Activated naive CD4-positive, alpha-beta T cell treated with Interleukin-2 at 50 U/mL for 16 hours (primary cell): ENCODE results near the gene CCDC141.

ENCODE experiments used
- DNase-seq: peaks from one replicate; pipeline ENCODE4 v3.0.0-alpha.2; 2020

Gene CCDC141

DNA sequence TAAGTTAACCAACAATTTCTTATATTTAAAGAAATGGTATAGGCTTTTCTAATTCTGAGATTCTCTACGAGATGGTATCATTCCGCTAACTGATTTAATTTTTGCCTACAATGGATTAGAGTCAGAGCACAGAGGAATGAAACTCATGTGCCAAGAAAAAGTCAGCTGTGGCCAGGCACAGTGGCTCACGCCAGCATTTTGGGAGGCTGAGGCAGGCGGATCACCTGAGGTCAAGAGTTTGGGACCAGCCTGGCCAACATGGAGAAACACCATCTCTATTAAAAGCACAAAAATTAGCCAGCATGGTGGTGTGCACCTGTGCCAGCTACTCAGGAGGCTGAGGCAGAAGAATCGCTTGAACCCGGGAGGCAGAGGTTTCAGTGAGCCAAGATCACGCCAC is 225.8 kb downstream of the CCDC141 start:
- DNase-seq: no peak

DNA sequence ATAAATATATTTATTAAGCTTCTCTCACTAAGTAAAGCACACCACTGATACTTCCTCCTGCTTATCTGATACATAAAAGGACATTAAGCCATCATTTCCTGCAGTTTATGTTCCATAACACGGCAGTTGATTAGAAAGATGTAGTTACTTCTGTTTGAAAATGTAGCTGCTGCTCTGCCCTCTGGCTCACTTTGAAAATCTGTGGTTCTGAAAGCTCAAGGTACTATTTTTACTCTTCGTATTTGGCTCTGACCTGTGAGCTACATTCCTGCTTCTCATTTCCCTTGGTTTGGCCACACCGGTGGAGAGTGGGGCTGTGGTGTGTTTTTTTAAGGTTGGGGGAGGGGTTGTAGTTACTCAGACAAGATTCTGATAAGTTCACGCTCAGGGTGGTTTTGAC is 229.9 kb downstream of the CCDC141 start:
- no peak for DNase-seq

GRCh38 chr2:178819147-178819875 is 230.6 kb downstream of the CCDC141 start:
- DNase-seq: no peak

DNA sequence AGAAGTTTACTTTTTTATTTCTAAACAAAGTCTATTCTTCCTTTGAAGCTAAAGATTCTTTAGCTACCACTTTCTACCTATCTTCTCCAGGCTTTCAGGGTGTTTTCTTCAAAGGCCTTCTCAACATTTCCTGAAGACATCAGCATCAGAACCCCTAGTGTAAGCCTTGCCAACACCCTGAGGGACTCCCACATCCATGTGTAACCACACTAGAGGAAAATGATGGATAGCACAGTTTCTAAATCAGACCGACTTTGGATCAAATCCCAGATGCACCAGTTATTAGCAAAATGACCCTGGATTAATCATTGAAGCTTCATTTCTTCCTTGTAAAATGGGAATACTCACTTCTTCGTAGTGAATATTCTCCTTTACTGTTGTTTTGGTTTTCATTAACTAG is 238.0 kb downstream of the CCDC141 start:
- DNase-seq: no peak

DNA sequence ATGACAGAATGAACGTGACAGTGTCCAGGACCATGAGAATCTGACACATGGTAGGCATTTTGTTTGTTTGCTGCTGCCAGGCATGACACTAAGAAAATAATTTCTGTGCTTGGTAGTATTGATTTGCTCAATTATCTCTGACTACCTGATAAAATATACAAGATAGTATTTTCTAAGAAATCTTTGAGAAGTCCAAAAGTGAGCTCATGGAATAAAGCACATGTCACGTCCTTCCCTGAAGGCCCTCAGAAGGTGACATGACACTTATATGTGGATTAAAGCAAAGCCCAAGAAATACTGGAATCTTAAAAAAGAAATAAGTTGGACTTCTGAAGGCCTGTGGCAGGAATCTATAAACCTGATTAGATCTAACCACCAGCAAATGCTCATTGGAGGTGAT is 238.9 kb downstream of the CCDC141 start:
- no peak for DNase-seq

- no peak for DNase-seq
Measured at GRCh38 chr2:178810422-178810821, 239.5 kb downstream of the CCDC141 start.

GRCh38 chr2:178807227-178808008 is 242.5 kb downstream of the CCDC141 start, which contains the start of gene TTN:
TTN (minus strand) TSS chr2:178807423; CDS start chr2:178804642, 2,781 bp downstream.
- no peak for DNase-seq

DNA sequence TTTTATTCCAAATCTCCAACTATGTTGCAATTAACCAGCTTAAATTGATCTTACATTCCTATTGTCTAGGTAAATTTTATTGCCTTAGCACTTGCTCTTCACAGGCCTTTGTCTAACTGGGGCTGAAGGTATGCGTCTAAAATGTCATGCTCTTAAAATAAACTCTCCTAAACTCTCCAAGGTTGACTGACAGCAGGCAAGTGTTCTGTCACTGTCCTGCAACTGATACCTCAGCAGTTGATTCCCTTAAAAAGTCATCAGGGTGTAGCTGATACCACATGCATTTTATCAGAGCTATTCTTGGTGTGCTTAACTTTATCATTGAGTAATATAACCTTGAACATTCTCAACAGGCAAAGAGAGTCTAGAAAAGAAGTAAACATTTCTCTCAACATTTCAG is 243.4 kb downstream of the CCDC141 start:
- DNase-seq: no peak

- no peak for DNase-seq
Measured at GRCh38 chr2:178805457-178805856, 244.5 kb downstream of the CCDC141 start.

- DNase-seq: no peak
Measured at GRCh38 chr2:178804791-178805190, 245.1 kb downstream of the CCDC141 start.

- no peak for DNase-seq
Measured at GRCh38 chr2:178800510-178800909, 249.4 kb downstream of the CCDC141 start.

- DNase-seq: no peak
Measured at GRCh38 chr2:178799305-178799704, 250.6 kb downstream of the CCDC141 start.

DNA sequence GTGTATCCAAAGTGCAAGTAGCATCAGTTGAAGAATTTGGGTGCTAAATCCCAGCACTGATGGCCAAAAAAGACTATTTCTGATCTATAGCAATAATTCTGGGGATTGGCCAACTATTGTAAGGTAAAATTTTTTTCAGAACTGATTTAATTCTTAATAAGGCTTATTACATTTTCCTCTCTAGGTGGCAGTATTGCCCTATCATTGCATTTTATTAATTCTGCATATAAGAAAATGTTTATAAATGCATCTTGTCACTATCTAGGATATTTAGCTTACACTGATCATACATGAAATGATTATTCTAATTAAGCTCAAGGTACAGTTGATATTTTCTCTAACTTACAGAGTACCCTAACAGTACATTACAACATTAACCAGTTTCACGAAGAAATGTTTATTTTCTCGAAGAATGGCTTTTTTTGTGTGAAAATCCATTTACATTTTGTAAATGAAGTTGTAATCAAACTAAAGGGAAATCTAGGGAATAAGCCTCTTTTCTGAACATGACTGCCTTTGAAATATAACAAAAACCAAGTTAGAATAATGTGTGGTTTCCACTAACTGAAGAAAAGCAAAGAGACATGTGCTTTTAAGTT is 253.8 kb downstream of the CCDC141 start:
- DNase-seq: no peak

DNA sequence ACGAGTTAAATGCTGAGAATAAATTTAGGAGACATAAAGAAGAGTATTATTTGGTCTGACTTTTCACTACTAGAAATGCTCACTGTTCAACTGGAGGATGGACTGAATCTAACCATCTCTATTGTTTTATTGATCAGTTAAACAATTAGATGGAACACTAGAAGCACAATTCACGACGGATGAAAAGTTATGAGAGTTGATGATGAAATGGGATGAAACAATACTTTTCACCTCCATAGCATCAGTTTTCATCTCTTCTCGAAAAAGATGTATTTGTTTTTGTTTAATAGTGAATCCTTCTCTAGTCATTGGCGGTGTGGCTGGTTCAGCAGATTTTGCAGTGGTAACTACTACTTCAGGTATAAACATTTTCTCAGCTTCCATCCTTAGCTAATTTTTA is 262.0 kb downstream of the CCDC141 start:
- no peak for DNase-seq

- no peak for DNase-seq
Measured at GRCh38 chr2:178787155-178787554, 262.8 kb downstream of the CCDC141 start.

DNA sequence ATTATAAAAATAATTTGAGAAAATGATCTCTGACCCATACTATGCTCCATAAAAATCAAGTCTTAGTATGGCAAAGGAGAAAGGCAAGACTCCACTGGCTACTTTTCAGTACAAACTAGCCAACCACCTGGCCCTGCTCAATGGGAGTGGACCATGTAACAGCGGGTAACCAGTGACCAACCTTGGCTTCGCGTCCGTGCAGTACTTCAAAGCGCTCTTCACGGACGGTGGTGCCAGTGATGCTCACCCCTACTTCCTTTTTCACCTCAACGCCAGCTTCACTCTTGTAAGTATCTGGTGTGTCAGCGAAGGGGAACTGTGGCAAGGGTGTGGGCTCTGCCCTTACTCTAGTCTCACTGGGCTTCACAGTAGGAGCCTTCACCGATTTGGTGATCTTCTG is 266.0 kb downstream of the CCDC141 start:
- DNase-seq: no peak

- DNase-seq: no peak
Measured at GRCh38 chr2:178782236-178782635, 267.7 kb downstream of the CCDC141 start.
